ENCODE data around the gene RNF125.
"Not testable (repeated sequence)": the region's sequence is repeated elsewhere in the genome, so short reads cannot be mapped to it uniquely, and the experiment has no call there.

The RNF125 gene

GRCh38 chr18:32019251-32019948 lies 775 bp downstream of the RNF125 start:
- POLR2A ChIA-PET: interaction anchor here (0.6 to 5.8 kb wide), 29 partner anchors 9 to 754 kb away, joined by 3 to 82 read pairs (median 4); partner anchors contain the start of genes RNF138 and TRAPPC8
- DNase-seq (ENCODE audit: extremely low spot score): peak; percentile 67
- TF ChIP-seq SP1 (IDR thresholded peaks at IDR 0.05) (no peak), ELF4 (IDR thresholded peaks at IDR 0.05) (no peak), FOXM1 (IDR thresholded peaks at IDR 0.05; ENCODE audit: borderline replicate concordance) (no peak), ZNF384 (IDR thresholded peaks at IDR 0.05) (no peak), SUZ12 (IDR thresholded peaks at IDR 0.05) (no peak), FOXK2 (IDR thresholded peaks at IDR 0.05) (no peak), CTBP1 (IDR thresholded peaks at IDR 0.05; ENCODE audit: borderline replicate concordance) (no peak), LEF1 (IDR thresholded peaks at IDR 0.05; ENCODE audit: borderline replicate concordance) (no peak), PKNOX1 (IDR thresholded peaks at IDR 0.05) (no peak), ARNT (IDR thresholded peaks at IDR 0.05) (no peak), L3MBTL2 (conservative IDR thresholded peaks at IDR 0.05) (no peak), TARDBP (IDR thresholded peaks at IDR 0.05) (no peak), BHLHE40 (IDR thresholded peaks at IDR 0.05; ENCODE audit: borderline replicate concordance) (no peak), HDGF (IDR thresholded peaks at IDR 0.05; ENCODE audit: borderline replicate concordance) (no peak), NFRKB (IDR thresholded peaks at IDR 0.05) (no peak), FOXA1 (IDR thresholded peaks at IDR 0.05) (no peak)
- CTCF ChIA-PET: interaction anchor here (0.6 to 1.4 kb wide), 7 partner anchors 12 to 339 kb away, joined by 3 to 6 read pairs (median 4); partner anchors contain the start of gene RNF138

DNA sequence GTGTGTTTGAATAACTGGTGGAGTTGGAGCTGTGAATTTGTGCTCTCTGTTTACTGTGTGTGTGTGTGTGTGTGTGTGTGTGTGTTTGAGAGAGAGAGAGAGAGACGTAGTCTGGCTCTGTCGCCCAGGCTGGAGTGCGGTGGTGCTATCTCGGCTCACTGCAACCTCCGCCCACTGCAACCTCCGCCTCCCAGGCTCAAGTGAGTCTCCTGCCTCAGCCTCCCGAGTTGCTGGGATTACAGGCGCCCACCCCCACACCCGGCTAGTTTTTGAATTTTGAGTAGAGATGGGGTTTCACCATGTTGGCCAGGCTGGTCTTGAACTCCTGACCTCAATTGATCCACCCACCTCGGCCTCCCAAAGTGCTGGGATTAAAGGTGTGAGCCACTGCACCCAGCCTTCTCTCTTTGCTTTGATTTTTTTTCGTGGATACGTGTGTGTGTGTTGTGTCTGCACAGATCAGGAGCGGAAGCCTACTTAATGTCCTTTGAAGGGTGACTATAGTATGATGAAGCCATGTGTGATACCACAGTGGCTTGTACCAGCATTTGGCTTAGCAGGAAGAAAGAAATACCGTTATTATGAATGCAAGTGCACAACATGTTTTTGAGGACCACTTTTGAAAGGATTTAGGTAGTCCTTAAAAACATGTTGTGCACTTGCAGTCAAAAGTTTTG lies 1.5 kb downstream of the RNF125 start:
- not testable (repeated sequence) for DNase-seq (ENCODE audit: extremely low spot score)
- CTCF ChIA-PET: interaction anchor here (0.6 to 1.0 kb wide), 4 partner anchors 13 to 340 kb away, joined by 3 to 4 read pairs (median 3); partner anchors contain the start of gene RNF138
- POLR2A ChIA-PET: interaction anchor here (0.8 to 5.8 kb wide), 17 partner anchors 8 to 753 kb away, joined by 3 to 82 read pairs (median 4); partner anchors contain the start of genes RNF138 and TRAPPC8

- CTCF ChIA-PET: no interaction called here
Measured at GRCh38 chr18:32021756-32022564, 3.3 kb downstream of the RNF125 start.

GRCh38 chr18:32025744-32026143 lies 7.1 kb downstream of the RNF125 start:
- DNase-seq (ENCODE audit: extremely low spot score): no peak
- CTCF ChIA-PET: interaction anchor here (0.6 to 0.7 kb wide), 2 partner anchors 101 to 204 kb away, joined by 3 read pairs; no protein-coding TSS in a partner anchor
- no peak for TF ChIP-seq L3MBTL2 (conservative IDR thresholded peaks at IDR 0.05)
- TF ChIP-seq SP1 (IDR thresholded peaks at IDR 0.05): no peak
- TF ChIP-seq BHLHE40 (IDR thresholded peaks at IDR 0.05; ENCODE audit: borderline replicate concordance): no peak
- no peak for TF ChIP-seq CTBP1 (IDR thresholded peaks at IDR 0.05; ENCODE audit: borderline replicate concordance)
- no peak for TF ChIP-seq ARNT (IDR thresholded peaks at IDR 0.05)
- TF ChIP-seq FOXK2 (IDR thresholded peaks at IDR 0.05): no peak
- TF ChIP-seq ELF4 (IDR thresholded peaks at IDR 0.05): no peak
- no peak for TF ChIP-seq PKNOX1 (IDR thresholded peaks at IDR 0.05)
- TF ChIP-seq FOXA1 (IDR thresholded peaks at IDR 0.05): no peak
- no peak for TF ChIP-seq LEF1 (IDR thresholded peaks at IDR 0.05; ENCODE audit: borderline replicate concordance)
- no peak for TF ChIP-seq TARDBP (IDR thresholded peaks at IDR 0.05)
- POLR2A ChIA-PET: interaction anchor here (1.3 kb wide), 1 partner anchor 66 kb away, joined by 3 read pairs; no protein-coding TSS in a partner anchor

More at GRCh38 chr18:32021756-32022564, 3.3 kb downstream of the RNF125 start:
- POLR2A ChIA-PET: interaction anchor here (5.8 kb wide), 1 partner anchor 69 kb away, joined by 82 read pairs; the partner anchor contains the start of gene RNF138
- TF ChIP-seq LEF1 (IDR thresholded peaks at IDR 0.05; ENCODE audit: borderline replicate concordance) (no peak), L3MBTL2 (conservative IDR thresholded peaks at IDR 0.05) (no peak), BHLHE40 (IDR thresholded peaks at IDR 0.05; ENCODE audit: borderline replicate concordance) (no peak), ZNF384 (IDR thresholded peaks at IDR 0.05) (no peak), SUZ12 (IDR thresholded peaks at IDR 0.05) (no peak), FOXA1 (IDR thresholded peaks at IDR 0.05) (no peak), CTBP1 (IDR thresholded peaks at IDR 0.05; ENCODE audit: borderline replicate concordance) (no peak), TARDBP (IDR thresholded peaks at IDR 0.05) (no peak), PKNOX1 (IDR thresholded peaks at IDR 0.05) (no peak)
- DNase-seq (ENCODE audit: extremely low spot score): no peak

GRCh38 chr18:32026491-32027086 lies 8.0 kb downstream of the RNF125 start:
- no peak for TF ChIP-seq TARDBP (IDR thresholded peaks at IDR 0.05)
- no peak for DNase-seq (ENCODE audit: extremely low spot score)
- CTCF ChIA-PET: interaction anchor here (0.6 to 1.1 kb wide), 2 partner anchors 40 to 46 kb away, joined by 3 to 5 read pairs; no protein-coding TSS in a partner anchor
- POLR2A ChIA-PET: interaction anchor here (1.3 to 4.9 kb wide), 3 partner anchors 8 to 84 kb away, joined by 3 to 20 read pairs (median 5); partner anchors contain the start of genes RNF125 and TRAPPC8

Data from HEK293T (cell line).